Testis (tissue), 3 donors: ENCODE results near the gene KISS1R. TPM values are rescaled to one million over a fixed set of nuclear protein-coding genes. Genes with fewer than 3 reads are reported as not detected.

Source experiments
- DNase-seq: peaks from one replicate; pipeline ENCODE4 v3.0.0-alpha.2; 2019
- H3K27ac ChIP-seq, 2 donors: fragments of 200-600 bp; sonication (generic); one replicate each; pipeline ENCODE4 v1.5.1; 2019
- H3K27me3 ChIP-seq: fragments of 200-600 bp; sonication (generic); one replicate; pipeline ENCODE4 v1.5.1; 2019
- H3K36me3 ChIP-seq: fragments of 200-600 bp; sonication (generic); one replicate; pipeline ENCODE4 v1.5.1; 2017; ENCODE audit warnings: low read depth; ENCODE audit errors: missing control alignments
- H3K4me1 ChIP-seq: fragments of 200-600 bp; sonication (generic); one replicate; pipeline ENCODE4 v1.5.1; 2019
- H3K4me3 ChIP-seq, 2 donors: fragments of 200-600 bp; sonication (generic); one replicate each; pipeline ENCODE4 v1.5.1; 2017 to 2019
- H3K9me3 ChIP-seq: fragments of 200-600 bp; sonication (generic); one replicate; pipeline ENCODE4 v1.5.1; 2017
- CTCF ChIP-seq, 3 experiments: fragments of 450-650 bp in 2 of 3; fragments of 200-600 bp in 1 of 3; sonication (generic) in 1 of 3; IDR thresholded peaks; one replicate each; pipeline ENCODE4 v1.5.1; 2016 to 2019; ENCODE audit warnings: antibody characterized with exemption in 3 of 3, mild to moderate bottlenecking in 2 of 3, moderate library complexity in 1 of 3
- POLR2A ChIP-seq: fragments of 450-650 bp; IDR thresholded peaks from one replicate; pipeline ENCODE4 v1.6.1; 2017; ENCODE audit warnings: antibody characterized with exemption, mild to moderate bottlenecking, moderate library complexity
- WGBS, 2 donors: methylation state at CpG; one replicate each; pipeline ENCODE4 v1.1.5; 2018; 5-methylcytosine and 5-hydroxymethylcytosine counted together
- intact Hi-C: fragments of 100-400 bp; cut with DNase I; formaldehyde crosslinking; loops from one replicate; pipeline ENCODE4 v1.15.1; 2023; ENCODE audit warnings: low total_unique reads
- polyA plus RNA-seq: library from polyadenylated mRNA; stranded (reverse); fragments of 350-450 nt; fragmentation: Illumina TruSeq; extraction: RNeasy Lipid Tissue Mini Kit (QIAGEN cat#74804); gene quantifications from one replicate; pipeline ENCODE4 v1.2.3, GENCODE V29; 2014; ENCODE audit warnings: low read depth, low replicate concordance; ENCODE audit not compliant: insufficient read depth
- total RNA-seq, 2 donors: library from RNA; depleted of rRNA; stranded (reverse); fragments of >200 nt; gene quantifications; one replicate each; pipeline ENCODE4 v1.2.3, GENCODE V29; 2016

The KISS1R gene
- total and polyA plus RNA-seq, 3 donors from 2014 or later, result not detected

- H3K27ac ChIP-seq, result no peak overlapping the region
- H3K9me3 ChIP-seq, result no peaks in the 10 kb centered on the region
- no peaks in the 10 kb centered on the region for H3K4me1 ChIP-seq
- no peaks in the 10 kb centered on the region for H3K27me3 ChIP-seq
- no peak overlapping the region for H3K4me3 ChIP-seq
- no peaks in the 10 kb centered on the region for H3K36me3 ChIP-seq
- intact Hi-C loops, result no loop called here
- WGBS, 2 donors, result 93 to 95% methylated on average over 14 to 22 of the region's 22 CpGs
- TF ChIP-seq CTCF (IDR thresholded peaks at IDR 0.05), result no peak
- no peak for TF ChIP-seq POLR2A
- DNase-seq, result no peak
These were observed 33.4 kb upstream of the KISS1R start for GRCh38 chr19:883661-884211.

- Histone ChIP-seq H3K4me3 (no peak overlapping the region), H3K9me3 (no peaks in the 10 kb centered on the region), H3K4me1 (no peaks in the 10 kb centered on the region), H3K27me3 (no peaks in the 10 kb centered on the region), H3K27ac (no peak overlapping the region), H3K36me3 (no peaks in the 10 kb centered on the region)
- no peak for DNase-seq
- no peak for TF ChIP-seq CTCF (IDR thresholded peaks at IDR 0.05)
- no peak for TF ChIP-seq POLR2A
- WGBS, 2 donors, result 87 to 92% methylated on average over 26 to 50 of the region's 51 CpGs
- intact Hi-C loops, result no loop called here
These were observed 32.5 kb upstream of the KISS1R start for GRCh38 chr19:884420-885211.

GRCh38 chr19:885536-886224 lies 31.5 kb upstream of the KISS1R start:
- no peaks in the 10 kb centered on the region for H3K36me3 ChIP-seq
- no peak overlapping the region for H3K4me3 ChIP-seq
- no peaks in the 10 kb centered on the region for H3K4me1 ChIP-seq
- 95 to 98% methylated on average over 29 to 64 of the region's 64 CpGs for WGBS, 2 donors
- no peaks in the 10 kb centered on the region for H3K9me3 ChIP-seq
- intact Hi-C loops, result no loop called here
- H3K27ac ChIP-seq, result no peak overlapping the region
- no peak for DNase-seq
- H3K27me3 ChIP-seq, result no peaks in the 10 kb centered on the region
- TF ChIP-seq CTCF (IDR thresholded peaks at IDR 0.05) (no peak), POLR2A (no peak)

GRCh38 chr19:887072-887471 lies 30.1 kb upstream of the KISS1R start:
- H3K4me3 ChIP-seq, result no peak overlapping the region
- H3K27me3 ChIP-seq, result no peaks in the 10 kb centered on the region
- TF ChIP-seq POLR2A (no peak), CTCF (IDR thresholded peaks at IDR 0.05) (no peak)
- H3K9me3 ChIP-seq, result no peaks in the 10 kb centered on the region
- peaks cover 4% of the 10 kb centered on the region for H3K4me1 ChIP-seq
- intact Hi-C loops, result no loop called here
- DNase-seq, result no peak
- H3K27ac ChIP-seq, result no peak overlapping the region
- no peaks in the 10 kb centered on the region for H3K36me3 ChIP-seq
- WGBS, 2 donors, result 83 to 87% methylated on average over 16 of the region's 16 CpGs
